ENCODE results near the gene KCNIP1. TPM values are rescaled to one million over a fixed set of nuclear protein-coding genes. Genes with fewer than 3 reads are reported as not detected.

Gene KCNIP1
- polyA plus RNA-seq, 1 donor (not counting 4 experiments of a cell fraction or from before 2014, with no cell fraction given): not detected

- peaks cover 8% of the 10 kb centered on the region for H3K4me1 ChIP-seq (ENCODE audit: control insufficient read depth, extremely low read depth, insufficient read depth, low read length)
- no peaks in the 10 kb centered on the region for H3K79me2 ChIP-seq (ENCODE audit: control insufficient read depth, insufficient read depth, low read length)
- no peak overlapping the region for H3K27ac ChIP-seq (ENCODE audit: control insufficient read depth, insufficient read depth, low read length)
- DNase-seq (ENCODE audit: low read depth, low spot score) (no peak), FAIRE-seq (no peak)
- H3K4me3 ChIP-seq (ENCODE audit: control insufficient read depth in 2 of 3, extremely low read depth in 1 of 3, insufficient read depth in 2 of 3, low read depth in 1 of 3, low read length in 3 of 3): no peak overlapping the region
- TF ChIP-seq EZH2 (IDR thresholded peaks at IDR 0.05; ENCODE audit: low read length) (no peak), CTCF (optimal IDR thresholded peaks at IDR 0.05 in 1 of 3, IDR thresholded peaks at IDR 0.05 in 1 of 3, conservative IDR thresholded peaks at IDR 0.05 in 1 of 3; ENCODE audit: extremely low read depth in 1 of 3, insufficient read depth in 2 of 3, low read length in 3 of 3) (no peak)
- no peaks in the 10 kb centered on the region for H3K9me1 ChIP-seq (ENCODE audit: control insufficient read depth, extremely low read depth, insufficient read depth, low read length)
- dilution Hi-C loops (cut with MboI; ENCODE audit: extremely low pct_ligation_motif_present, low sequenced_read_pairs): no loop called here
- H3K9me3 ChIP-seq (ENCODE audit: control insufficient read depth, low read depth, low read length): no peaks in the 10 kb centered on the region
- H2AFZ ChIP-seq (ENCODE audit: control insufficient read depth, low read length): no peak overlapping the region
- H4K20me1 ChIP-seq (ENCODE audit: control insufficient read depth, extremely low read depth, insufficient read depth, low read length): no peaks in the 10 kb centered on the region
- H3K36me3 ChIP-seq (ENCODE audit: control insufficient read depth in 2 of 2, extremely low read depth in 1 of 2, insufficient read depth in 2 of 2, low read length in 2 of 2): no peaks in the 10 kb centered on the region
- peaks cover 5% of the 10 kb centered on the region for H3K27me3 ChIP-seq (ENCODE audit: control insufficient read depth, extremely low read depth, insufficient read depth, low read length)
- H3K4me2 ChIP-seq (ENCODE audit: control insufficient read depth, extremely low read depth, insufficient read depth, low read depth, low read length): no peak overlapping the region
- no peak overlapping the region for H3K9ac ChIP-seq (ENCODE audit: control insufficient read depth, extremely low read depth, insufficient read depth, low read length)
These were observed 133.1 kb downstream of the KCNIP1 start for GRCh38 chr5:170636801-170637477.

DNA sequence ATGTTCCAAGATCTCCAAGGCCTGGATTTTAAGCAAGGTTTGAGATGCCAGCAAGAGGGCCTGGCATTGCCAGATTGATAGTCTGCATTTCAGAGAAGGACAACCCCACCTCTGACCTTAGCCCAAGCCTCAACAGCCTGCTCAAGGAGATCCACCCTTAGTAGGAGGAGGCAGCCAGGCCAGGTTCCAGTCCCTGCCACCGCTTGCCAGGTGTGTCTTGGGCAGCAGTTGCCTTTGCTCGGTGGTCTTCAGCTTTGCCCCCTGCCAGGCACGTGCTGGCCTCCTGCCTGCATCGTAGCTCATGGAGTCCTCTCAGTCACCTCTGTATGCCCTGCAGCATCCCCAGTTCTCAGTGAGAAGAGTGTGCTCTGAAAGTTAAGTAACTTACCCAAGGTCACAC lies 134.2 kb downstream of the KCNIP1 start:
- FAIRE-seq: no peak
- Histone ChIP-seq H2AFZ (ENCODE audit: control insufficient read depth, low read length) (no peak overlapping the region), H3K9me3 (ENCODE audit: control insufficient read depth, low read depth, low read length) (no peaks in the 10 kb centered on the region), H3K27me3 (ENCODE audit: control insufficient read depth, extremely low read depth, insufficient read depth, low read length) (no peaks in the 10 kb centered on the region), H3K36me3 (ENCODE audit: control insufficient read depth in 2 of 2, extremely low read depth in 1 of 2, insufficient read depth in 2 of 2, low read length in 2 of 2) (no peaks in the 10 kb centered on the region), H3K79me2 (ENCODE audit: control insufficient read depth, insufficient read depth, low read length) (no peaks in the 10 kb centered on the region), H3K27ac (ENCODE audit: control insufficient read depth, insufficient read depth, low read length) (no peak overlapping the region), H3K9me1 (ENCODE audit: control insufficient read depth, extremely low read depth, insufficient read depth, low read length) (no peaks in the 10 kb centered on the region), H3K4me1 (ENCODE audit: control insufficient read depth, extremely low read depth, insufficient read depth, low read length) (peaks cover 8% of the 10 kb centered on the region), H3K9ac (ENCODE audit: control insufficient read depth, extremely low read depth, insufficient read depth, low read length) (no peak overlapping the region), H4K20me1 (ENCODE audit: control insufficient read depth, extremely low read depth, insufficient read depth, low read length) (no peaks in the 10 kb centered on the region), H3K4me2 (ENCODE audit: control insufficient read depth, extremely low read depth, insufficient read depth, low read depth, low read length) (no peak overlapping the region), H3K4me3 (ENCODE audit: control insufficient read depth in 2 of 3, extremely low read depth in 1 of 3, insufficient read depth in 2 of 3, low read depth in 1 of 3, low read length in 3 of 3) (no peak overlapping the region)
- dilution Hi-C loops (cut with MboI; ENCODE audit: extremely low pct_ligation_motif_present, low sequenced_read_pairs): no loop called here
- DNase-seq (ENCODE audit: low read depth, low spot score): no peak
- TF ChIP-seq CTCF (optimal IDR thresholded peaks at IDR 0.05 in 1 of 3, IDR thresholded peaks at IDR 0.05 in 1 of 3, conservative IDR thresholded peaks at IDR 0.05 in 1 of 3; ENCODE audit: extremely low read depth in 1 of 3, insufficient read depth in 2 of 3, low read length in 3 of 3) (no peak), EZH2 (IDR thresholded peaks at IDR 0.05; ENCODE audit: low read length) (no peak)

Data from keratinocyte (primary cell).